Measurements from ENCODE around the gene SAFB2. TPM values are rescaled to one million over a fixed set of nuclear protein-coding genes. Genes with fewer than 3 reads are reported as not detected.

SAFB2 gene
- total RNA-seq, 4 donors from 2014 or later, result 13.7 to 19.8 (median 18.4) TPM

DNA sequence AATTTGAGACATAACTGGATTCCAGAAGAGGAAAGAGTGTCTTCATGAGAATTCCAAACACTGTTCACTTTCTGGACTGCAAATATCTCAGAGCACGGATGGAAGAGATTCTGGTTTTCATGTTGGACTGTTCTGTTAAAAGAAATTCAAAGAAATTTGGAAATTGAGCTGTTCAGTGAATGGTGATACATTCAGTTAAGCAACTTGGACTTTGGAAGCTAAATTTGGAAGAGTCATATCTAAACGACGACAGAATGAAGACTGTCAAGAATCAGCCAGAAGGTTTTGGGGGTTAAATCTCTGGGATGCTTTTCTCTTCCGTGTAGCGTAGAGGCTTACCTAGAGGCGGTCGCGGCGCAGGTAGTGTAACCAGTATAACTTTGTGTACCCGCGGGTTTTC is 25.9 kb upstream of the SAFB2 start:
- H3K4me3 ChIP-seq, result no peak overlapping the region
- H3K4me1 ChIP-seq, result no peaks in the 10 kb centered on the region
- in situ Hi-C loops (cut with MboI; ENCODE audit: low sequenced_read_pairs in 4 of 4) (no loop called here), intact Hi-C loops (cut with DNase I; ENCODE audit: low total_unique reads) (no loop called here)
- DNase-seq (no peak), ATAC-seq (no peak)
- H3K9me3 ChIP-seq, result no peaks in the 10 kb centered on the region
- no peak overlapping the region for H3K27ac ChIP-seq
- H3K27me3 ChIP-seq, result no peaks in the 10 kb centered on the region
- peaks cover 0 to 80% of the 10 kb centered on the region in 2 donors for H3K36me3 ChIP-seq
- TF ChIP-seq, protein P1, sequence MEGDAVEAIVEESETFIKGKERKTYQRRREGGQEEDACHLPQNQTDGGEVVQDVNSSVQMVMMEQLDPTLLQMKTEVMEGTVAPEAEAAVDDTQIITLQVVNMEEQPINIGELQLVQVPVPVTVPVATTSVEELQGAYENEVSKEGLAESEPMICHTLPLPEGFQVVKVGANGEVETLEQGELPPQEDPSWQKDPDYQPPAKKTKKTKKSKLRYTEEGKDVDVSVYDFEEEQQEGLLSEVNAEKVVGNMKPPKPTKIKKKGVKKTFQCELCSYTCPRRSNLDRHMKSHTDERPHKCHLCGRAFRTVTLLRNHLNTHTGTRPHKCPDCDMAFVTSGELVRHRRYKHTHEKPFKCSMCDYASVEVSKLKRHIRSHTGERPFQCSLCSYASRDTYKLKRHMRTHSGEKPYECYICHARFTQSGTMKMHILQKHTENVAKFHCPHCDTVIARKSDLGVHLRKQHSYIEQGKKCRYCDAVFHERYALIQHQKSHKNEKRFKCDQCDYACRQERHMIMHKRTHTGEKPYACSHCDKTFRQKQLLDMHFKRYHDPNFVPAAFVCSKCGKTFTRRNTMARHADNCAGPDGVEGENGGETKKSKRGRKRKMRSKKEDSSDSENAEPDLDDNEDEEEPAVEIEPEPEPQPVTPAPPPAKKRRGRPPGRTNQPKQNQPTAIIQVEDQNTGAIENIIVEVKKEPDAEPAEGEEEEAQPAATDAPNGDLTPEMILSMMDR (IDR thresholded peaks at IDR 0.05 in 4 of 5, conservative IDR thresholded peaks at IDR 0.05 in 1 of 5), result no peak
- no peak for TF ChIP-seq POLR2A (IDR thresholded peaks at IDR 0.05)

DNA sequence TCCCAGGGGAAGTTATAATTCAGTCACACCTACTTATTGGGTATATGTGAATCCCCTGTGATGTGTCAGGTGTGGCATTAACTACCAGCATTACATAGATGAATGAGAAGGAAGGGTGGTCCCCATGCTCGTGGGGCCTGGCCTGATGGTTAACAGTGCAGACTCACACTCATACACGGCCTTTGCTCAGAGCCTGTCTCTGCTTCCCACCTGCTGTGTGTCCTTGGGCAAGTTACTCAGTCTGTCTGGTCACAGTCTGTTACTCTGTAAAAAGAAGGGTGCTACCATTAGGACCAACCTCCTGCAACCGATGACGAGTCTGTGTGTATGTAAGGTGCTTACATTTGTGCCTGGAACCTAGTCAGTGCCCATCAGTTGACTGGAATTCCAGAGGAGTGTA is 24.1 kb upstream of the SAFB2 start:
- no peak for ATAC-seq
- TF ChIP-seq, protein P1 (IDR thresholded peaks at IDR 0.05 in 4 of 5, conservative IDR thresholded peaks at IDR 0.05 in 1 of 5), result no peak
- TF ChIP-seq POLR2A (IDR thresholded peaks at IDR 0.05), result no peak
- intact Hi-C loops (cut with DNase I; ENCODE audit: low total_unique reads), result no loop called here
- Histone ChIP-seq H3K36me3 (peaks cover 0 to 71% of the 10 kb centered on the region in 2 donors), H3K9me3 (no peaks in the 10 kb centered on the region), H3K27ac (no peak overlapping the region), H3K4me3 (no peak overlapping the region), H3K4me1 (no peaks in the 10 kb centered on the region), H3K27me3 (no peaks in the 10 kb centered on the region)
- no peak for DNase-seq
- in situ Hi-C loops (cut with MboI; ENCODE audit: low sequenced_read_pairs in 4 of 4), result no loop called here

DNA sequence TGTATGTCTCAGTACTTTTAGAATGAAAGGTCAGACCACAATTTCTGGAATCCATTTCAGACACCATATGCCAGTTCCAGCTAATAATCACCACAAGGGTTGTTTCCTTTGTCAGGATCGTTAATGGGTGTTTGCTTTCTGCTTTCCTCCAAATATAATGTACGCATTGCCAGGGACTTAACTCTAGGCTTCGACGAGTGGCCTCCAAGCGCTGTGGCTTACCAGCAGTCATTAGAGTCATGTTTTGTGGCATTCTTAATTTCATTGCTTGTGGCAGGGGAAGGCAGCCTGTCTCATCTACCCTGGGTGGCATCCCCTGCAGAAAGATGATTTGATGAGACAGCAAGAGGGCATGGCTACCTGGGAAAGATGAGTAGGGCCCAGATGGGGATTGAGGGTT is 22.8 kb upstream of the SAFB2 start:
- no peak overlapping the region for H3K27ac ChIP-seq
- in situ Hi-C loops (cut with MboI; ENCODE audit: low sequenced_read_pairs in 4 of 4) (no loop called here), intact Hi-C loops (cut with DNase I; ENCODE audit: low total_unique reads) (no loop called here)
- H3K27me3 ChIP-seq, result no peaks in the 10 kb centered on the region
- no peak for TF ChIP-seq POLR2A (IDR thresholded peaks at IDR 0.05)
- TF ChIP-seq, protein P1 (IDR thresholded peaks at IDR 0.05 in 4 of 5, conservative IDR thresholded peaks at IDR 0.05 in 1 of 5), result no peak
- H3K9me3 ChIP-seq, result no peaks in the 10 kb centered on the region
- DNase-seq, result no peak
- H3K36me3 ChIP-seq, result peaks cover 0 to 58% of the 10 kb centered on the region in 2 donors
- H3K4me1 ChIP-seq, result peaks cover 0 to 3% of the 10 kb centered on the region in 2 donors
- H3K4me3 ChIP-seq, result no peak overlapping the region
- ATAC-seq, result no peak

DNA sequence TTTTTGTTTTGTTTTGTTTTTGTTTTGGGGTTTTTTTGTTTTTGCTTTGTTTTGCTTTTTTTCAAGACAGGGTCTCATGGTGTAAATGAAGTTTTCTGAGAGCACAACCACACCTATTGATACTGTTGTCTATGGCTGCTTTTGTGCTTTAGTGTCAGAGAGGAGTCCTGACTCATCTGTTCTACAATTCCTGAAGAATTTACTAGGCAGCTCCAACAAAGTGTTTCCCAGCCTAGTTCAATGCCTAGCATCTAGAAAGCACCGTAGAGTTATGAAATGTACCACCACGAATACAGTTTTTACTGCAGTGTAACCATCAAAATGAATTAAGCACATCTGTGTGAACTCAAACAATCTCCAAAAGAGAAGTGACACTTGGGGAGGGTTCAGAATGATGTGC is 21.5 kb upstream of the SAFB2 start:
- in situ Hi-C loops (cut with MboI; ENCODE audit: low sequenced_read_pairs in 4 of 4), result no loop called here
- TF ChIP-seq POLR2A (IDR thresholded peaks at IDR 0.05), result no peak
- TF ChIP-seq, protein P1 (IDR thresholded peaks at IDR 0.05 in 4 of 5, conservative IDR thresholded peaks at IDR 0.05 in 1 of 5), result no peak
- peaks cover 0 to 48% of the 10 kb centered on the region in 2 donors for H3K36me3 ChIP-seq

DNA sequence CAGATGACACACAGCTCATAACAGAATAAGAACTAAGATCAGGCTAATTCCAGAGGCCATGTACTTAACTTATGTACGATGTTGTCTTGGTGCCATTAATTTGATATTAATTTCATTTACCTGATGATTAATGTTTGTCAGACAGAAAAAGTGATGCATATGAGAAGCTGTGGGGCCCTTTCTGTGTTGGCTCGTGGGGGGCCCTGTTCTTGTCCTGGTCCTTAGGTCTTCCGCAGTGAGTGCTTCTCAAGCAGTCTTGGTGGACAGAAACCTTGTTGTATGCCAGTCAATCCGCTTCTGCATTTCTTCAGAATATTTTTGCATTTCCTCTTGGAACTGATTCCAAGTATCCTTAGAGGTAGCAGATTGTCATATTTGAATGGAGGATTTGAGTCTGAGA is 20.5 kb upstream of the SAFB2 start:
- in situ Hi-C loops (cut with MboI; ENCODE audit: low sequenced_read_pairs in 4 of 4), result no loop called here
- DNase-seq, result no peak
- TF ChIP-seq POLR2A (IDR thresholded peaks at IDR 0.05), result no peak
- TF ChIP-seq, protein P1 (IDR thresholded peaks at IDR 0.05 in 4 of 5, conservative IDR thresholded peaks at IDR 0.05 in 1 of 5), result no peak
- intact Hi-C loops (cut with DNase I; ENCODE audit: low total_unique reads), result no loop called here
- H3K36me3 ChIP-seq, result peaks cover 0 to 42% of the 10 kb centered on the region in 2 donors
- peaks cover 7 to 8% of the 10 kb centered on the region in 2 donors for H3K4me1 ChIP-seq
- no peak for ATAC-seq
- no peak overlapping the region for H3K4me3 ChIP-seq
- H3K27me3 ChIP-seq, result no peaks in the 10 kb centered on the region
- H3K9me3 ChIP-seq, result no peaks in the 10 kb centered on the region
- H3K27ac ChIP-seq, result no peak overlapping the region

More for the DNA sequence above, 21.5 kb upstream of the SAFB2 start:
- Histone ChIP-seq H3K9me3 (no peaks in the 10 kb centered on the region), H3K27me3 (no peaks in the 10 kb centered on the region), H3K4me3 (no peak overlapping the region), H3K4me1 (peaks cover 0 to 5% of the 10 kb centered on the region in 2 donors), H3K27ac (no peak overlapping the region)
- no peak for ATAC-seq
- intact Hi-C loops (cut with DNase I; ENCODE audit: low total_unique reads), result no loop called here
- DNase-seq, result no peak
